ENCODE data around the gene UBASH3B. TPM values are rescaled to one million over a fixed set of nuclear protein-coding genes. Genes with fewer than 3 reads are reported as not detected.
A peak's percentile ranks its signal among the peaks of the same experiment; 100 is the strongest.

Gene UBASH3B
- total RNA-seq, 1 donor from 2014 or later = 2.0 TPM

GRCh38 chr11:122698392-122698791 lies 42.9 kb downstream of the UBASH3B start:
- Histone ChIP-seq H2AFZ (replicated peaks) (no peak overlapping the region), H3K9ac (no peak overlapping the region), H3K27ac (no peak overlapping the region), H4K20me1 (ENCODE audit: low read depth) (no peaks in the 10 kb centered on the region), H3K36me3 (no peaks in the 10 kb centered on the region), H3K9me3 (ENCODE audit: low read depth) (no peaks in the 10 kb centered on the region), H3K4me3 (no peak overlapping the region), H3K79me2 (ENCODE audit: low read depth) (no peaks in the 10 kb centered on the region), H3F3A (ENCODE audit: low read depth) (no peaks in the 10 kb centered on the region), H3K27me3 (no peaks in the 10 kb centered on the region), H3K4me2 (no peak overlapping the region), H3K4me1 (no peaks in the 10 kb centered on the region)
- Mint-ChIP-seq H3K27ac (no peak overlapping the region), H3K4me1 (peaks cover 12% of the 10 kb centered on the region), H3K9me3 (no peaks in the 10 kb centered on the region), H3K36me3 (peaks cover 4% of the 10 kb centered on the region), H3K27me3 (ENCODE audit: insufficient read depth, low read depth) (peaks cover 3% of the 10 kb centered on the region), H3K4me3 (no peak overlapping the region)
- no peak for DNase-seq (ENCODE audit: low spot score)
- TF ChIP-seq EZH2phosphoT487 (IDR thresholded peaks at IDR 0.05) = no peak
- TF ChIP-seq CTCF (IDR thresholded peaks at IDR 0.05) = no peak
- TF ChIP-seq EZH2 (IDR thresholded peaks at IDR 0.05) = no peak

- no peaks in the 10 kb centered on the region for H3K79me2 ChIP-seq (ENCODE audit: low read depth)
- H3K4me2 ChIP-seq = no peak overlapping the region
- no peak overlapping the region for H3K4me3 ChIP-seq
- no peak overlapping the region for H2AFZ ChIP-seq (replicated peaks)
- Mint-ChIP-seq H3K27ac (peak overlapping the region; percentile 69), H3K4me1 (peaks cover 12% of the 10 kb centered on the region), H3K36me3 (no peaks in the 10 kb centered on the region), H3K9me3 (peaks cover under 1% of the 10 kb centered on the region), H3K4me3 (no peak overlapping the region), H3K27me3 (ENCODE audit: insufficient read depth, low read depth) (peaks cover 3% of the 10 kb centered on the region)
- no peaks in the 10 kb centered on the region for H3K9me3 ChIP-seq (ENCODE audit: low read depth)
- H3K27me3 ChIP-seq = no peaks in the 10 kb centered on the region
- H3F3A ChIP-seq (ENCODE audit: low read depth) = no peaks in the 10 kb centered on the region
- no peaks in the 10 kb centered on the region for H4K20me1 ChIP-seq (ENCODE audit: low read depth)
- no peak overlapping the region for H3K27ac ChIP-seq
- no peak overlapping the region for H3K9ac ChIP-seq
- TF ChIP-seq EZH2 (IDR thresholded peaks at IDR 0.05) (no peak), CTCF (IDR thresholded peaks at IDR 0.05) (no peak), EZH2phosphoT487 (IDR thresholded peaks at IDR 0.05) (no peak)
- H3K4me1 ChIP-seq = no peaks in the 10 kb centered on the region
- no peaks in the 10 kb centered on the region for H3K36me3 ChIP-seq
- DNase-seq (ENCODE audit: low spot score) = no peak
These were observed 45.1 kb downstream of the UBASH3B start for GRCh38 chr11:122700666-122701065.

- Mint-ChIP-seq H3K36me3 (no peaks in the 10 kb centered on the region), H3K4me1 (peaks cover 12% of the 10 kb centered on the region), H3K9me3 (peaks cover 2% of the 10 kb centered on the region), H3K27me3 (ENCODE audit: insufficient read depth, low read depth) (peaks cover 3% of the 10 kb centered on the region), H3K27ac (no peak overlapping the region), H3K4me3 (no peak overlapping the region)
- no peaks in the 10 kb centered on the region for H3F3A ChIP-seq (ENCODE audit: low read depth)
- H3K4me2 ChIP-seq = no peak overlapping the region
- H3K9ac ChIP-seq = no peak overlapping the region
- DNase-seq (ENCODE audit: low spot score) = no peak
- no peaks in the 10 kb centered on the region for H3K79me2 ChIP-seq (ENCODE audit: low read depth)
- H3K9me3 ChIP-seq (ENCODE audit: low read depth) = no peaks in the 10 kb centered on the region
- no peak overlapping the region for H3K4me3 ChIP-seq
- no peaks in the 10 kb centered on the region for H3K27me3 ChIP-seq
- H3K4me1 ChIP-seq = no peaks in the 10 kb centered on the region
- no peaks in the 10 kb centered on the region for H4K20me1 ChIP-seq (ENCODE audit: low read depth)
- no peak overlapping the region for H2AFZ ChIP-seq (replicated peaks)
- H3K36me3 ChIP-seq = no peaks in the 10 kb centered on the region
- TF ChIP-seq CTCF (IDR thresholded peaks at IDR 0.05) (no peak), EZH2 (IDR thresholded peaks at IDR 0.05) (no peak), EZH2phosphoT487 (IDR thresholded peaks at IDR 0.05) (no peak)
- no peak overlapping the region for H3K27ac ChIP-seq
These were observed 45.6 kb downstream of the UBASH3B start for GRCh38 chr11:122701143-122701542.

Data from neural progenitor cell (in vitro differentiated cells).